GM18499 (cell line): ENCODE measurements around the gene KLHL40.

Source experiments
- ATAC-seq: cut with Tn5 transposase; IDR thresholded peaks from one replicate; pipeline ENCODE4 v1.9.1; 2021; ENCODE audit warnings: moderate number of reproducible peaks; ENCODE audit not compliant: insufficient read depth, unreplicated experiment

KLHL40 gene

GRCh38 chr3:42685363-42685881, at the start of gene KLHL40:
KLHL40 (plus strand) TSS chr3:42685537; CDS start chr3:42685619, 82 bp downstream.
- no peak for ATAC-seq

- no peak for ATAC-seq
Observed at GRCh38 chr3:42637001-42637400, 48.3 kb upstream of the KLHL40 start.

DNA sequence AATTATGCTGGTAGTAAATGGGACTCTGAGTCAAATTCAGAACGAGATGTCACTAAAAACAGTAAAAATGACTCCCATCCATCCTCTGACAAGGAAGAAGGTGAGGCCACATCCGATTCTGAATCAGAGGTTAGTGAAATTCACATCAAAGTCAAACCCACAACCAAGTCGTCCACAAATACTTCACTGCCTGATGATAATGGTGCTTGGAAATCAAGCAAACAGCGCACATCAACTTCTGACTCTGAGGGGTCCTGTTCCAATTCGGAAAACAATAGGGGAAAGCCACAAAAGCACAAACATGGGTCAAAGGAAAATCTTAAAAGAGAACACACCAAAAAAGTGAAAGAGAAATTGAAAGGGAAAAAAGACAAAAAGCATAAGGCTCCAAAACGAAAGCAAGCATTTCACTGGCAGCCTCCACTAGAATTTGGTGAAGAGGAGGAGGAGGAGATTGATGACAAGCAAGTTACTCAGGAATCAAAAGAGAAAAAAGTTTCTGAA, 46.9 kb upstream of the KLHL40 start:
- no peak for ATAC-seq

- ATAC-seq = no peak
Observed at GRCh38 chr3:42639192-42639591, 46.1 kb upstream of the KLHL40 start.

- no peak for ATAC-seq
Observed at GRCh38 chr3:42640129-42640528, 45.2 kb upstream of the KLHL40 start.

- no peak for ATAC-seq
Observed at GRCh38 chr3:42640771-42641370, 44.5 kb upstream of the KLHL40 start.

DNA sequence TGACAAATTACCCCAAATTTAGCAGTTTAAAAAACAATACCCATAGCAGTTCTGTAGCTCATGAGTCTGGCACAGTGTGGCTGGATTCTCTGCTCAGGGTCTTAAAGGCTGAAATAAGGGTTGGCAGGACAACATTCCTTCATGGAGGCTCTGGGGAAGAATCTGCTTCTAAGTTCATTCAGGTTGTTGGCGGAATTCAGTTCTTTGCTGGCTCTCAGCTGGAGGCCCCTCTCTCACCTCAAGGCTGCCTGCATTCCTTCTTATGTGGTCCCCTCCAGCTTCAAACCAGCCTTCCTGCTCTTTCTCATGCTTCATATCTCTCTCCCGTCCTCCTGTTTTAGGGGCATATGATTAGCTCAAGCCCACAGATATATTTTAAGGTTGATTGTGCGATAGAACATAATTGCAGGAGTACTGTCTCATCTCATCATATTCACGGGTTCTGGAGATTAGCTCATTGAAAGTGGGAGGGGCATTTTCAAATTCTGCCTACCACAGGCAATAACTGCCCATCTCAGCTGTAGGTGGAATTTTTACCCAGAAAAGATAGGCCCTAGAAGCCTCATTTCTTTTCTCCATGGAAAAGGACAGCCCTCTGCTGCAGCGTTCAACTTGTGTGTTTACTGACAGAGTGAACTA, 37.4 kb upstream of the KLHL40 start:
- no peak for ATAC-seq

DNA sequence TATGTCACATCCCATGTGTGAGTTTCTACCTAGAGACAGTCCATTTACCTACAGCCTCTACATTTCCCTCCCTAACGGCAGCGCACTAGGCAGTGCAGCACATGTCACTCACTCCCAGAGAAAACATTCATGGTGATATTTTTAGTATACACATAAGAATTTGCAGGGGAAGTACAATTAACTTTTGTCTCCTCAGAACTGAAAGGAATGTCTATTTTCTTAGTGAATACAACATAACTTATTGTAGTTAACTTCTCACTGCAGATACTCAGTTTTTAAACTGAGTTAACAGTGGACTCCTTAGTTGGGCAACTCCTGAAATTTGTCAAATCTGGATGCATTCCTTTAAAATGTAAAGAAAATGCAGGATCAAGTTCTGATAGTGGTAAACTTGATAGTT, 36.3 kb upstream of the KLHL40 start:
- ATAC-seq = no peak

GRCh38 chr3:42649783-42650182, 35.6 kb upstream of the KLHL40 start:
- no peak for ATAC-seq

DNA sequence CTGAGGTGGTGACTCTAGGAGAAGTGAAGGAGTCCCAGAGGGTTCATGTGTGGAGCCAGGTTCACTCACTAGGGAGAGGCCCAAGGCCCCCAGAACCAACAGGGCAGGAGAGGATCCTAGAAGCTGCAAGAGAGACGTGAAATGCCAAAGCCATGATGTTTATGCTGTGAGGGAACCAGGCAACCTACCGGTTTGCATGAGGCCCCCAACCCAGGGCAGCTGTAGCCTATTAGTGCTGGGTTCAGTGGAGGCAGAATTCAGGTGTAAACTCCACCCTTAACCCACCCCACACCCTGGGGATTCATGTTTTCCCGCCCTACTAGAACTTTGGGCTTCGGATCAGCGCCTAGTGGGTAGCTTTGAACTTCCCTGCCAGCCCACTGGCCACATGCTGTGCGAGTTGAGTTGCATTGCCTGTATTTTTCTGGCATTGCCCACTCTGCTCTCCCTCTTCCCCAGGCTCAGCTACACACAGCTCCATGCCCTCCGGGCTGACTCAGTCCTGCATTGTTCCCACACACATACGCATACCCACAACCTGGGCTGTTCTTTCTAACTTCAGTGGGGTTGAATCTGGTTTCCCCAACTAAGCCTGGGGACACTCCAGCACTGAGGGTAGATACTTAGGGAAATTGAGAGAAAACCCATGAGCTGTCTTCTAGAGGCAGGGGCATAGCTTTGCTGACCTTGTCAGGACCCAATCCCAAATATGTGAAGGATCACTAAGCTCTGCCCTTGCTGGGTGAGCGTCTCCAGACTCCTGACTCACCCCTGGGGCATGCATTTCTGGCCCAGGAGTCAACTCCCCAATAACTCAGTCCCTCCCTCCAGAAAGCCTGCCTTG, 33.9 kb upstream of the KLHL40 start:
- ATAC-seq = no peak

GRCh38 chr3:42652251-42652610, 33.1 kb upstream of the KLHL40 start:
- no peak for ATAC-seq

DNA sequence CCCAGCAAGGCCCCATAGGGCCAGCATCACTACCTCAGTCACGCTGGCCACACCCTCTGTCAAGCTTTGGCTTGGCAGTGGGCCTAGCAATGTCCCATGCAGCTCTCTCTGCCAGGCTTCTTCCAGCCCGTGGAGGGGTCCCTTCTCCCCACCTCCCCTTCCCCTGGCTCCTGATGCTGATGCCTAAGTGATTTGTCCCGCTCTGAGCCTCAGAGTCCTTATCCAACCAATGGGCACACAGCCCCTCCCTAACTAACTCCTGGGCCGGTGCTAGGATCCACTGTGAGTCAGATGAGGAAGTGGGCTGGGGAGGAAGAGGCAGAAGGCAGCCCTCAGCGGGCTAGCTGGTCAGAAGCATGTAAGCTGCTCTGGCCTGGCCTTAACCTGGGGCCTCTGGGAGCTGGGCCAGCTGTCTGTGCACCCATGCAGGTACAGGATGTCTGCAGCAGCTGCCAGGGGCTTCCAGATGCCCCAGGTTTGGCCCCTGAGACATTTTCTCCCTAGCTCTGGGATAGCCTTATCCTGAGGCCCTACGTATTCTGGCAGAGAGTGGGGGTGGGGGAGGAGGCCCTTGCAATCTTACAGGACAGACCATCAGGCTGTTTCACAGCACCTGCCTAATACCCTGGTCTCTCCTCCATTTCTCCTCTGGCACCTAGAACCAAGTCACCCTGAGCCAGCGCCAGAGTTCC, 32.6 kb upstream of the KLHL40 start:
- ATAC-seq = no peak

- no peak for ATAC-seq
Observed at GRCh38 chr3:42653303-42653559, 32.1 kb upstream of the KLHL40 start.

DNA sequence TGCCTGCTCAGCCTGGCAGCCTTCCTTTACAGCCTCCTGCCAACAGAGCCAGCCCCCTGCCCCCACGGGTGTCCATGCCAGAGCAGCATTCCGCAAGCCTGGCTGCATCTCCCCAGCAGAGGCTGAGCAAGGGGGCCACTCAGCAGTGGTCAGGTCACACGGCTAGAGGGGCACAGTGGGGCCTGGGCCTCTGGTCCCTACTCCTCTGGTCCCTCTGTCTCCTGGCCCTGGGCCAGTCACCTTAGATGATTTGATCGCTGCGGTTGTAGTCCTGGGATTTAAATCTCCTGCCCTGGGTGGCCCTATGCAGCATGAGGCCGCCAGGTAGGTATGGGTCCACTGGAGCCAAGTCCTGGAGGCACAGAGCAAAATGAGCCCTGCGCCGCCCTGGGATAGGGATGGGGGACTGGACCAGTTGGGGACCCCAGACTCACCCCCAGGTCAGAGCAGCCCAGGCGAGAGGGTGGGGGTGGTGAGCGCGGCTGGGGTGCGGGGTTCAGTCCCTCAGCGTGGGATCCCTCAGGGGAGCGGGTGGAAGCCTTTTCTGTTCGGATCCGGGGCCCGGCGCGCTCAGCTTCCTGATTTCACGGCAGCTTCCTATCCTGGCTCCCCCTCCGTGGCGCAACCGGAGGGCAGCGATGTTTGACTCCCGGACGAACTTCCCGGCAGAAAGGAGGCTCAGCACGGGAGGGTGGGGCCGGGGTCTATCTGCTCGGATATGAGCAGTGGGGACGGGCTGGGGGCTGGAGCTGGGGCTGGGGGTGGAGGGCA, 31.6 kb upstream of the KLHL40 start, which contains the start of gene ZBTB47:
ZBTB47 (plus strand) TSS at position 138 of the 771 bp plus-strand sequence. CDS start 4,659 bp downstream, outside the sequence.
- no peak for ATAC-seq

GRCh38 chr3:42654331-42655201, 30.8 kb upstream of the KLHL40 start:
- ATAC-seq = no peak

- no peak for ATAC-seq
Observed at GRCh38 chr3:42655331-42655888, 29.9 kb upstream of the KLHL40 start.

GRCh38 chr3:42655980-42656679, 29.2 kb upstream of the KLHL40 start:
- ATAC-seq = no peak
